ENCODE results near the gene YPEL2. TPM values are rescaled to one million over a fixed set of nuclear protein-coding genes. Genes with fewer than 3 reads are reported as not detected.
A peak's percentile ranks its signal among the peaks of the same experiment; 100 is the strongest.

Gene YPEL2
- polyA plus RNA-seq, 1 of the 3 experiments (the other 2 are of a cell fraction): 3.2 TPM

DNA sequence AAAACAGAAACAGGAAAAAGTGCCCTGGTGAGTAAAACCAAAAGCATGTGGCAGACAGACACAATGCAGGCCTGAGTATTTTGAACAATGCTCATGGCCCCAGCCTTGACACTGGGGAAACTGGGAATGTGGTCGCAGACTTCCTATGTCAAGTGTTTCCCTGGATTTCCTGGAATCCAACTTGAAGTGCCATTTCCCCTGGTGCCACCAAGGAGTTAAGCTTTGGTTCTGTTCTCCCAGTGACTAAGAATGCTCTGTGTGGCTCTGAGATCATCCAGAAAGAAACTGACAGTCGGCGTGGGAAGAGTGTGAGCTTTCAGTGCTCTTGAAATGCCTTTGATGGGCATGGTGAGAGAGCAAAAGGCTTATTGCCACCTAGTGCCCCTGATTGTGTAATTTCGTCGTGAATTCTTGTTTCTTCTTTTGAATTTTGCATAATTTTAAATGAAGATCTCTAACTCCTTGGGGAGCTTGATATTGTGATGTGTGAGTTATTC is 96.0 kb downstream of the YPEL2 start:
- ChIA-PET CTCF (interaction anchor here (0.9 to 27.0 kb wide), 10 partner anchors 9 to 112 kb away, joined by 3 to 569 read pairs (median 10); partner anchors contain the start of gene YPEL2), POLR2A (no interaction called here)
- Histone ChIP-seq H3K36me3 (replicated peaks in 1 of 2; ENCODE audit: control insufficient read depth in 1 of 2, insufficient read depth in 2 of 2, low read length in 1 of 2) (no peaks in the 10 kb centered on the region), H3K9me3 (no peaks in the 10 kb centered on the region), H3K4me3 (ENCODE audit: low read depth in 2 of 2, low read length in 1 of 2) (no peak overlapping the region), H3K9ac (peak overlapping the region; percentile 0; the same call in 1 of the 2 replicates), H3K27ac (ENCODE audit: low read depth in 2 of 2, low read length in 1 of 2) (peak overlapping the region; percentile 56 to 82; a peak in 3 of 4 replicates), H3K4me2 (peak overlapping the region; percentile 27; the same call in 1 of the 2 replicates), H4K20me1 (ENCODE audit: insufficient read depth) (no peaks in the 10 kb centered on the region), H3K4me1 (ENCODE audit: control insufficient read depth in 1 of 2, insufficient read depth in 2 of 2, low read depth in 1 of 2, low read length in 1 of 2) (peaks cover 13 to 47% of the 10 kb centered on the region in 2 experiments), H3K27me3 (ENCODE audit: insufficient read depth) (no peaks in the 10 kb centered on the region), H2AFZ (ENCODE audit: low read depth) (peak overlapping the region; percentile 76), H3F3A (replicated peaks; ENCODE audit: insufficient read depth) (peaks cover 17% of the 10 kb centered on the region), H3K9me2 (no peaks in the 10 kb centered on the region), H3K79me2 (ENCODE audit: insufficient read depth) (no peaks in the 10 kb centered on the region)
- no peak for DNase-seq
- TF ChIP-seq FOXM1 (IDR thresholded peaks at IDR 0.05; ENCODE audit: low read depth) (peak; percentile 68; the same call in 1 of the 2 replicates), TCF12 (IDR thresholded peaks at IDR 0.05) (peak; percentile 84), GABPA (IDR thresholded peaks at IDR 0.05; ENCODE audit: low read depth) (no peak), JUND (IDR thresholded peaks at IDR 0.05) (peak; percentile 27; the same call in 1 of the 2 replicates), EP300 (IDR thresholded peaks at IDR 0.05; ENCODE audit: borderline replicate concordance in 1 of 2, low read depth in 1 of 2, low read length in 1 of 2) (0 out of 4 replicates have a peak, but pooled peaks of 1 of the 2 experiments have one; percentile 17), TAF1 (IDR thresholded peaks at IDR 0.05; ENCODE audit: borderline replicate concordance, low read depth, low read length) (no peak), FOXJ3 (CRISPR knock-in tag; IDR thresholded peaks at IDR 0.05) (no peak), FOSL2 (IDR thresholded peaks at IDR 0.05; ENCODE audit: borderline replicate concordance, low read depth) (peak; percentile 41; the same call in 1 of the 2 replicates), EZH2phosphoT487 (IDR thresholded peaks at IDR 0.05; ENCODE audit: borderline replicate concordance, low read depth) (no peak), TEAD4 (IDR thresholded peaks at IDR 0.05; ENCODE audit: borderline replicate concordance, insufficient read depth) (no peak), MXI1 (IDR thresholded peaks at IDR 0.05; ENCODE audit: low read depth, low read length) (0 out of 2 replicates have a peak, but pooled peaks have one; percentile 46), SMC3 (IDR thresholded peaks at IDR 0.05; ENCODE audit: low read depth, low read length) (peak; percentile 42), NRF1 (IDR thresholded peaks at IDR 0.05; ENCODE audit: low read depth, low read length) (no peak), RAD21 (IDR thresholded peaks at IDR 0.05; ENCODE audit: low read length) (peak; percentile 54), GATA2 (CRISPR knock-in tag; IDR thresholded peaks at IDR 0.05) (no peak)
- TF ChIP-seq, protein P1, sequence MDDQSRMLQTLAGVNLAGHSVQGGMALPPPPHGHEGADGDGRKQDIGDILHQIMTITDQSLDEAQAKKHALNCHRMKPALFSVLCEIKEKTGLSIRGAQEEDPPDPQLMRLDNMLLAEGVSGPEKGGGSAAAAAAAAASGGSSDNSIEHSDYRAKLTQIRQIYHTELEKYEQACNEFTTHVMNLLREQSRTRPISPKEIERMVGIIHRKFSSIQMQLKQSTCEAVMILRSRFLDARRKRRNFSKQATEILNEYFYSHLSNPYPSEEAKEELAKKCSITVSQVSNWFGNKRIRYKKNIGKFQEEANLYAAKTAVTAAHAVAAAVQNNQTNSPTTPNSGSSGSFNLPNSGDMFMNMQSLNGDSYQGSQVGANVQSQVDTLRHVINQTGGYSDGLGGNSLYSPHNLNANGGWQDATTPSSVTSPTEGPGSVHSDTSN (IDR thresholded peaks at IDR 0.05): peak; percentile 65
- TF ChIP-seq, protein P2, sequence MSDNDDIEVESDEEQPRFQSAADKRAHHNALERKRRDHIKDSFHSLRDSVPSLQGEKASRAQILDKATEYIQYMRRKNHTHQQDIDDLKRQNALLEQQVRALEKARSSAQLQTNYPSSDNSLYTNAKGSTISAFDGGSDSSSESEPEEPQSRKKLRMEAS (IDR thresholded peaks at IDR 0.05; ENCODE audit: low read depth): peak; percentile 72; the same call in 1 of the 2 replicates
- TF ChIP-seq, protein P3, sequence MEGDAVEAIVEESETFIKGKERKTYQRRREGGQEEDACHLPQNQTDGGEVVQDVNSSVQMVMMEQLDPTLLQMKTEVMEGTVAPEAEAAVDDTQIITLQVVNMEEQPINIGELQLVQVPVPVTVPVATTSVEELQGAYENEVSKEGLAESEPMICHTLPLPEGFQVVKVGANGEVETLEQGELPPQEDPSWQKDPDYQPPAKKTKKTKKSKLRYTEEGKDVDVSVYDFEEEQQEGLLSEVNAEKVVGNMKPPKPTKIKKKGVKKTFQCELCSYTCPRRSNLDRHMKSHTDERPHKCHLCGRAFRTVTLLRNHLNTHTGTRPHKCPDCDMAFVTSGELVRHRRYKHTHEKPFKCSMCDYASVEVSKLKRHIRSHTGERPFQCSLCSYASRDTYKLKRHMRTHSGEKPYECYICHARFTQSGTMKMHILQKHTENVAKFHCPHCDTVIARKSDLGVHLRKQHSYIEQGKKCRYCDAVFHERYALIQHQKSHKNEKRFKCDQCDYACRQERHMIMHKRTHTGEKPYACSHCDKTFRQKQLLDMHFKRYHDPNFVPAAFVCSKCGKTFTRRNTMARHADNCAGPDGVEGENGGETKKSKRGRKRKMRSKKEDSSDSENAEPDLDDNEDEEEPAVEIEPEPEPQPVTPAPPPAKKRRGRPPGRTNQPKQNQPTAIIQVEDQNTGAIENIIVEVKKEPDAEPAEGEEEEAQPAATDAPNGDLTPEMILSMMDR (IDR thresholded peaks at IDR 0.05): peak; percentile 33
- WGBS (ENCODE audit: low lambda C conversion rate): 52% methylated on average over 5 of the region's 5 CpGs

Data from SK-N-SH (cell line).